PC-9 (cell line): ENCODE measurements around the gene SACS. TPM values are rescaled to one million over a fixed set of nuclear protein-coding genes. Genes with fewer than 3 reads are reported as not detected.

Experiments
- BruUV-seq: library from RNA; stranded (reverse); fragments of 400-500 nt; replicated peaks from 2 replicates; lab custom pipeline; 2021; lab: Mats Ljungman, UMichigan
- CTCF ChIA-PET: fragments of 300-600 bp; sonication (Branson Sonifier 250); formaldehyde crosslinking; loops from one replicate; lab custom pipeline; 2022; ENCODE audit warnings: antibody characterized with exemption; lab: Charles Lee
- POLR2A ChIA-PET: fragments of 300-600 bp; sonication (Branson Sonifier 250); formaldehyde crosslinking; loops from one replicate; lab custom pipeline; 2022; ENCODE audit warnings: antibody characterized with exemption; ENCODE audit not compliant: unreplicated experiment; lab: Charles Lee
- DNase-seq, 2 experiments: peaks; one replicate each; pipeline versions ENCODE4 v3.0.0 to v3.0.0-alpha.2; 2015 to 2022; ENCODE audit warnings: mixed read lengths in 1 of 2
- H2AFZ ChIP-seq: fragments of 200-600 bp; sonication (generic); 2 replicates; pipeline ENCODE4 v1.8.1; 2017; ENCODE audit warnings: antibody characterized with exemption
- H3F3A ChIP-seq: fragments of 200-600 bp; sonication (generic); 2 replicates; pipeline ENCODE4 v1.8.1; 2017; ENCODE audit warnings: antibody characterized with exemption, mild to moderate bottlenecking, low read depth; ENCODE audit not compliant: insufficient read depth
- H3K27ac ChIP-seq: fragments of 200-600 bp; sonication (generic); 2 replicates; pipeline ENCODE4 v1.6.1; 2016; ENCODE audit warnings: mixed run types
- H3K27me3 ChIP-seq: fragments of 200-600 bp; sonication (generic); 2 replicates; pipeline ENCODE4 v1.6.1; 2016; ENCODE audit warnings: low read depth, mixed run types; ENCODE audit not compliant: insufficient read depth
- H3K36me3 ChIP-seq: fragments of 200-600 bp; sonication (generic); 2 replicates; pipeline ENCODE4 v1.6.1; 2016; ENCODE audit warnings: low read depth, mixed run types
- H3K4me1 ChIP-seq: fragments of 200-600 bp; sonication (generic); replicated peaks from 2 replicates; pipeline ENCODE4 v1.6.1; 2016; ENCODE audit warnings: mixed run types; ENCODE audit not compliant: insufficient read depth
- H3K4me2 ChIP-seq: fragments of 200-600 bp; sonication (generic); 2 replicates; pipeline ENCODE4 v1.6.1; 2017; ENCODE audit warnings: mixed run types
- H3K4me3 ChIP-seq: fragments of 200-600 bp; sonication (generic); 2 replicates; pipeline ENCODE4 v1.6.1; 2016; ENCODE audit warnings: mixed run types
- H3K79me2 ChIP-seq: fragments of 200-600 bp; sonication (generic); 2 replicates; pipeline ENCODE4 v1.6.1; 2017; ENCODE audit warnings: low read depth, mixed run types
- H3K9me2 ChIP-seq: fragments of 200-600 bp; sonication (generic); 2 replicates; pipeline ENCODE4 v1.8.1; 2017; ENCODE audit warnings: mild to moderate bottlenecking; ENCODE audit not compliant: insufficient read depth
- H3K9me3 ChIP-seq: fragments of 200-600 bp; sonication (generic); 2 replicates; pipeline ENCODE4 v1.8.1; 2016; ENCODE audit warnings: low read depth; ENCODE audit not compliant: insufficient read depth
- H4K20me1 ChIP-seq: fragments of 200-600 bp; sonication (generic); 2 replicates; pipeline ENCODE4 v1.8.1; 2017; ENCODE audit not compliant: insufficient read depth
- CTCF ChIP-seq: fragments of 200-600 bp; sonication (generic); conservative IDR thresholded peaks from 2 replicates; pipeline ENCODE4 v1.6.1; 2017; ENCODE audit warnings: mixed run types, antibody characterized with exemption, mild to moderate bottlenecking, moderate library complexity
- EZH2 ChIP-seq: fragments of 200-600 bp; sonication (generic); IDR thresholded peaks from 2 replicates; pipeline ENCODE4 v1.8.0; 2017; ENCODE audit warnings: antibody characterized with exemption, low read depth
- intact Hi-C: fragments of 100-400 bp; cut with micrococcal nuclease; formaldehyde crosslinking; loops from one replicate; pipeline ENCODE4 v1.10.0; 2022; ENCODE audit not compliant: unreplicated experiment
- total RNA-seq: library from RNA; stranded (reverse); gene quantifications from 2 replicates; pipeline ENCODE4 v1.2.3, GENCODE V29; 2021

The SACS gene
- total RNA-seq, 1 experiment from 2014 or later, result 1.4 TPM

DNA sequence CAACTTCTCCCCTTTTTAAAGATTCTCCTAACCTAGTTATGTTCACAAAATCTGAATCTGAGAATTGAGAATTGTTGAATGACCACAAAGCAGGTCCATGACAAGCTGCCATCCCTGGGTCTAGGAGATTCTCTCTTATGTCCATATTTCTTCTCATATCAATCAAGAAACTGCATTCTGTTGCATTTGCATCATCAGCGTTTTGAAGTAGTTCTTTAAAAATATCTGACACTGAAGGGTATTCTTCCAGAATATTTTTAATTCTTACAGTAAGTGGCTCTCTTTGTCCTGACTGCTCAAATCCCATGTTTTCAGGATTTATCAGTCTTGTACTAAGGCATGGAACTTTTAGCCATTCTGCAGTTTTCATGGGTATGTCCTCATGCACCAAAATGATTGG lies 94.3 kb downstream of the SACS start:
- Histone ChIP-seq H3K27me3 (no peaks in the 10 kb centered on the region), H3K4me1 (no peaks in the 10 kb centered on the region), H3F3A (no peaks in the 10 kb centered on the region), H3K9me2 (no peaks in the 10 kb centered on the region), H3K27ac (no peak overlapping the region), H4K20me1 (no peaks in the 10 kb centered on the region), H2AFZ (no peak overlapping the region), H3K9me3 (peaks cover 15% of the 10 kb centered on the region), H3K36me3 (no peaks in the 10 kb centered on the region), H3K79me2 (no peaks in the 10 kb centered on the region), H3K4me2 (no peak overlapping the region), H3K4me3 (no peak overlapping the region)
- CTCF ChIA-PET, result no interaction called here
- BruUV-seq, result no TSS peak
- TF ChIP-seq CTCF (no peak), EZH2 (no peak)
- intact Hi-C loops, result no loop called here
- POLR2A ChIA-PET, result no interaction called here
- no peak for DNase-seq

DNA sequence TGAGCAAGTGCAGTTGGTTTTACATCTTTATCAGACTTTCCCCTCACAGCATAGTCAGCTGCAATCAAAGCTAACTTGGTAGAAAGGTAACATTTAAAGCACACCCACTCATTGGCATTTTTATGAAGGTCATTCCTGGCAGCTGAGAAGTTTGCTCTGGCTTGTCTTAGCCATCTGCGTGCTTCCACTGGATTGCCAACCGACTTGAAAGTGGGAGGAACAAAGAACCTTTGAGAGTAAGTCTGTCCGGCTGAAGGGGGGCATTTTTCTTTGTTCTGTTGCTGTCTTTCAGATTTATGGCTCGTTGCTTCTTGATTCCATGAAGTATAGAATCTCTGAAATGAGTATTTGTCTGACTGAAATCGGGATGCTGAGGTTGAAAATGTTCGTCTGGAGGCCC lies 103.1 kb downstream of the SACS start:
- intact Hi-C loops, result no loop called here
- TF ChIP-seq CTCF (no peak), EZH2 (no peak)
- Histone ChIP-seq H3F3A (no peaks in the 10 kb centered on the region), H3K4me1 (no peaks in the 10 kb centered on the region), H2AFZ (no peak overlapping the region), H3K4me3 (no peak overlapping the region), H3K27ac (no peak overlapping the region), H3K4me2 (no peak overlapping the region), H3K9me2 (no peaks in the 10 kb centered on the region), H3K79me2 (no peaks in the 10 kb centered on the region), H3K9me3 (peaks cover 22% of the 10 kb centered on the region), H3K36me3 (no peaks in the 10 kb centered on the region), H3K27me3 (peaks cover 32% of the 10 kb centered on the region), H4K20me1 (no peaks in the 10 kb centered on the region)
- BruUV-seq, result no TSS peak
- CTCF ChIA-PET, result no interaction called here
- POLR2A ChIA-PET, result no interaction called here
- no peak for DNase-seq

DNA sequence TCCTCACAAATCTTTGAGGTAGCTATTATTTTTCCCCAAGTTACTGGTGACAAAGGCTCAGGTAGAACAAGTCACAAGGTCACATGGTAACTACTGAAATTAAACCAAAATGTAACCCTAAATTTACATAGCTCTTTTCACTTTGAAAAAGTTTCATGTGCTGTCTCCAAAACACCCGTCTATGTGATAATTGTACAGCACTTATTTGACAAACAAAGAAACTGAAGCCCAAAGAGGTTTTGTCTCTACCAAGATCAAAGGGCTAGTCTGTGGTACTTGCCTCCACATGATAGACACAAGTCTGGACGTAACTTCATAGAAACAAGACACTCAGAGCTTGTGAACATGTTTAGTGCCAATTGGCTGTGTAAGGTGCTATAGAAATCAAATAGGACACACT lies 108.3 kb downstream of the SACS start:
- Histone ChIP-seq H3K4me2 (no peak overlapping the region), H3K4me3 (no peak overlapping the region), H3K9me3 (no peaks in the 10 kb centered on the region), H4K20me1 (no peaks in the 10 kb centered on the region), H3K79me2 (no peaks in the 10 kb centered on the region), H3K4me1 (no peaks in the 10 kb centered on the region), H3K36me3 (no peaks in the 10 kb centered on the region), H2AFZ (no peak overlapping the region), H3F3A (no peaks in the 10 kb centered on the region), H3K27ac (no peak overlapping the region), H3K9me2 (no peaks in the 10 kb centered on the region), H3K27me3 (peaks cover 64% of the 10 kb centered on the region)
- ChIA-PET POLR2A (no interaction called here), CTCF (no interaction called here)
- TF ChIP-seq CTCF (no peak), EZH2 (no peak)
- no peak for DNase-seq
- intact Hi-C loops, result no loop called here
- BruUV-seq, result no TSS peak
